RWPE1 (cell line): ENCODE measurements around the gene SLC24A4.

Source experiments
- CTCF ChIA-PET: fragments of 350-600 bp; sonication (Branson Sonifier 250); formaldehyde crosslinking; extraction: SDS; loops from one replicate; lab custom pipeline; 2021; lab: Yijun Ruan, JAX
- POLR2A ChIA-PET: fragments of 400-600 bp; formaldehyde crosslinking; extraction: SDS; loops from one replicate; lab custom pipeline; 2020; ENCODE audit warnings: antibody characterized with exemption; ENCODE audit not compliant: low non-redundant PET; lab: Yijun Ruan, JAX
- DNase-seq: peaks from one replicate; pipeline ENCODE4 v3.0.0; 2012; ENCODE audit warnings: low spot score
- H3K27ac ChIP-seq: fragments of 450-650 bp; 2 replicates; pipeline ENCODE4 v1.5.1; 2017
- TF ChIP-seq, protein P1 (sequence below): fragments of 450-650 bp; conservative IDR thresholded peaks from 2 replicates; pipeline ENCODE4 v1.5.1; 2017; ENCODE audit warnings: low read depth, mild to moderate bottlenecking

The SLC24A4 gene

GRCh38 chr14:92280554-92281262 is 42.3 kb upstream of the SLC24A4 start:
- TF ChIP-seq, protein P1, sequence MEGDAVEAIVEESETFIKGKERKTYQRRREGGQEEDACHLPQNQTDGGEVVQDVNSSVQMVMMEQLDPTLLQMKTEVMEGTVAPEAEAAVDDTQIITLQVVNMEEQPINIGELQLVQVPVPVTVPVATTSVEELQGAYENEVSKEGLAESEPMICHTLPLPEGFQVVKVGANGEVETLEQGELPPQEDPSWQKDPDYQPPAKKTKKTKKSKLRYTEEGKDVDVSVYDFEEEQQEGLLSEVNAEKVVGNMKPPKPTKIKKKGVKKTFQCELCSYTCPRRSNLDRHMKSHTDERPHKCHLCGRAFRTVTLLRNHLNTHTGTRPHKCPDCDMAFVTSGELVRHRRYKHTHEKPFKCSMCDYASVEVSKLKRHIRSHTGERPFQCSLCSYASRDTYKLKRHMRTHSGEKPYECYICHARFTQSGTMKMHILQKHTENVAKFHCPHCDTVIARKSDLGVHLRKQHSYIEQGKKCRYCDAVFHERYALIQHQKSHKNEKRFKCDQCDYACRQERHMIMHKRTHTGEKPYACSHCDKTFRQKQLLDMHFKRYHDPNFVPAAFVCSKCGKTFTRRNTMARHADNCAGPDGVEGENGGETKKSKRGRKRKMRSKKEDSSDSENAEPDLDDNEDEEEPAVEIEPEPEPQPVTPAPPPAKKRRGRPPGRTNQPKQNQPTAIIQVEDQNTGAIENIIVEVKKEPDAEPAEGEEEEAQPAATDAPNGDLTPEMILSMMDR, result no peak
- H3K27ac ChIP-seq, result no peak overlapping the region
- ChIA-PET CTCF (interaction anchor here (0.6 kb wide), 1 partner anchor 97 kb away, joined by 3 read pairs; no protein-coding TSS in a partner anchor), POLR2A (no interaction called here)
- no peak for DNase-seq

DNA sequence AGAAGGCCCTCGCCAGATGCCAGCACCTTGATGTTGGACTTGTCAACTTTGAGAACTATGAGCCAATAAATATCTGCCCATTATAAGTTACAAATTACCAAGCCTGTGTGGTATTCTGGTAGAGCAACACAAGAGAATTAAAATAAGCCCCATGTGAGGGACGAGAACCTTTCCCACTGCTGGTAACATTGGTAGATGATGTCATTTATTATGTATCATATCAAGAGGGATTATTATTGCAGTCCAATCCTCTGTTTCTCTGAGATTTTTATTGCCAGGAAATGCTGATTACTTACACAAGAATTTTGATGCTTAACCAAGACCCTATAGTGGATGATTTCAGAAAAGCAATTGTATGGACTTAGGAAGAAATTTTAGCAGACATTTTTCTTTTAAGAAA is 40.3 kb upstream of the SLC24A4 start:
- POLR2A ChIA-PET, result no interaction called here
- no peak overlapping the region for H3K27ac ChIP-seq
- TF ChIP-seq, protein P1, result no peak
- DNase-seq, result no peak
- CTCF ChIA-PET, result no interaction called here

DNA sequence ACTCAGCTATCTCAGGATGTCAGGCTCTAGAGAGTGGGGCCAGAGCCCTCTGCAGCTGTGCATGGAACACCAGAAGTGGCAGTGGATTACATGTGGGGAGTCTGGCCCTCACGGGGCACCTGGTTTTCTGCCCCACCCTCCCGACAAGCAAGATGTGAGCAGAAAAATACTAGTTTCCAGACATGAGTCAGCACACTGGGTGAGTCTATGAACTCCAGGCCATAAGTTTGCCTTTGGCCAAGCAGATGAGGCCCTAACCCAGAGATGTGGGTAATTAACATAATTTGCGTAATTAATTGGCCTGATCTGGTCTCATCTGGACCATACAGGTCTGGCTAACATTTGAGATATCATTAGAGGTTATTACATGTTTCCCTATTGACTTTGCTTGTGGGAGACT is 37.7 kb upstream of the SLC24A4 start:
- no peak for DNase-seq
- TF ChIP-seq, protein P1, result no peak
- CTCF ChIA-PET, result no interaction called here
- no peak overlapping the region for H3K27ac ChIP-seq
- POLR2A ChIA-PET, result no interaction called here

DNA sequence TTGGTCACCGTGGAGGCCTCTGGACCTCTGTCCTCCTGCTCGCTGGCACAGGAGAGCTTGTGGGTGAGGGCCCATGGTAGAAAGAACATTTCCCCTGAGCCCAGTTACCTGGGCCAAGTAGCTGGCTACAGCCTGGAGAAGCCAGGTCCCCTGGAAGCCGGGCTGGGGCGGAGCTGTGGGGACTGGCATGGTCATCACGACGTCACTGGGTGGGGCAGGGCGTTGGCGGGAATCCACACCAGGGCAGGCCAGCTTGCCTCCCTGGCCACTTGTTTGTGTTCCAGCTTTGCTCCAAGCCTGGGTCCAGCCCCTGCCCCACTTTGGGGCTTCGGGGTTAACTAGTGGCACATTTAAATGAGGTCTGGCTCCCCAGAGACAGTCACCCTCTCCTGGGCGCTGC is 35.0 kb upstream of the SLC24A4 start:
- DNase-seq, result peak; percentile 13
- POLR2A ChIA-PET, result no interaction called here
- CTCF ChIA-PET, result no interaction called here
- no peak overlapping the region for H3K27ac ChIP-seq
- TF ChIP-seq, protein P1, result no peak

- ChIA-PET POLR2A (no interaction called here), CTCF (no interaction called here)
- no peak for DNase-seq
- no peak overlapping the region for H3K27ac ChIP-seq
- TF ChIP-seq, protein P1, result no peak
These were observed 33.8 kb upstream of the SLC24A4 start for GRCh38 chr14:92288994-92289660.

DNA sequence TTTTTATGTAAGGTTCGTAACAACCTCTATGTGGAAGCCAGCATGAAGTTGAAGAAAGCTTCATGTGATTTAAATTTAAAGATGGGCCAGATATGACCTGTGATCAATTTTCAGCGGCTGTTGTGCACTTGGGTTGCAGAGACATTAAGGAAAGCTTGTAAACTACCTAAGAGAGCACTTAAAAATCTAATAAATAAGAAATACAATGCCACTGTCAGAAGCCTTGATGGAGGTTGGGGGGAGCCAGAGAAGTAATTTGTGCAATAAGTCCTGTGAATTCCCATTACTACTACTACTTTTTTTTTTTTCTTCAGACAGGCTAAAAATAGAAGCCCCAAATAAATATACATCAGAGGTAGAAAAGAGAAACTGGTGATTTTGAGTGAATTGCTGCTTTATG is 30.3 kb upstream of the SLC24A4 start:
- no peak overlapping the region for H3K27ac ChIP-seq
- TF ChIP-seq, protein P1, result no peak
- no peak for DNase-seq
- POLR2A ChIA-PET, result no interaction called here
- CTCF ChIA-PET, result no interaction called here
